Liver (tissue), 9 donors: ENCODE data around the gene PTTG2. TPM values are rescaled to one million over a fixed set of nuclear protein-coding genes. Genes with fewer than 3 reads are reported as not detected.

Source experiments
- DNase-seq: peaks from one replicate; pipeline ENCODE4 v3.0.0-alpha.2; 2017; ENCODE audit warnings: low spot score
- H3K27ac ChIP-seq, 2 donors: one replicate each; pipeline ENCODE4 v1.7.0; 2013; ENCODE audit warnings: inconsistent platforms in 2 of 2, low read length in 2 of 2, control low read depth in 1 of 2, low read depth in 1 of 2, mild to moderate bottlenecking in 1 of 2
- H3K27me3 ChIP-seq, 4 donors: one replicate each; pipeline versions ENCODE4 v1.6.1 to v1.7.0; 2013; ENCODE audit warnings: low read length in 3 of 4, inconsistent platforms in 1 of 4, mild to moderate bottlenecking in 1 of 4, moderate library complexity in 1 of 4; ENCODE audit not compliant: control insufficient read depth in 4 of 4, insufficient read depth in 4 of 4
- H3K36me3 ChIP-seq, 4 donors: one replicate each; pipeline versions ENCODE4 v1.6.1 to v1.7.0; 2013; ENCODE audit warnings: low read length in 3 of 4, mild to moderate bottlenecking in 3 of 4, low read depth in 1 of 4, moderate library complexity in 1 of 4; ENCODE audit not compliant: control insufficient read depth in 4 of 4, insufficient read depth in 3 of 4
- H3K4me1 ChIP-seq, 4 donors: one replicate each; pipeline versions ENCODE4 v1.6.1 to v1.7.0; 2013; ENCODE audit warnings: low read length in 3 of 4, mild to moderate bottlenecking in 3 of 4, moderate library complexity in 1 of 4; ENCODE audit not compliant: control insufficient read depth in 4 of 4, insufficient read depth in 4 of 4
- H3K4me3 ChIP-seq, 3 donors: one replicate each; pipeline versions ENCODE4 v1.6.1 to v1.7.0; 2013; ENCODE audit warnings: low read length in 3 of 3, control low read depth in 1 of 3, low read depth in 1 of 3, mild to moderate bottlenecking in 1 of 3
- H3K9ac ChIP-seq, 2 donors: one replicate each; pipeline ENCODE4 v1.7.0; 2013; ENCODE audit warnings: low read length in 2 of 2, mild to moderate bottlenecking in 2 of 2, moderate library complexity in 2 of 2, control low read depth in 1 of 2, low read depth in 1 of 2
- H3K9me3 ChIP-seq, 4 donors: one replicate each; pipeline versions ENCODE4 v1.6.1 to v1.7.0; 2013; ENCODE audit warnings: low read length in 3 of 4; ENCODE audit not compliant: control insufficient read depth in 4 of 4
- EGR1 ChIP-seq, 2 donors: IDR thresholded peaks; 2 replicates each; pipeline ENCODE4 v1.6.1; 2016 to 2018; ENCODE audit warnings: antibody characterized with exemption in 2 of 2, low read depth in 2 of 2
- FOXA1 ChIP-seq: IDR thresholded peaks from 2 replicates; pipeline ENCODE4 v1.6.1; 2016; ENCODE audit warnings: antibody characterized with exemption
- FOXA2 ChIP-seq: IDR thresholded peaks from 2 replicates; pipeline ENCODE4 v1.6.1; 2016; ENCODE audit warnings: antibody characterized with exemption
- GABPA ChIP-seq, 2 donors: IDR thresholded peaks in 1 of 2; conservative IDR thresholded peaks in 1 of 2; 2 replicates each; pipeline ENCODE4 v1.6.1; 2016; ENCODE audit warnings: antibody characterized with exemption in 2 of 2, mild to moderate bottlenecking in 1 of 2, moderate library complexity in 1 of 2
- HNF4A ChIP-seq, 2 donors: conservative IDR thresholded peaks; 2 replicates each; pipeline ENCODE4 v1.6.1; 2016; ENCODE audit warnings: antibody characterized with exemption in 2 of 2, mild to moderate bottlenecking in 2 of 2
- HNF4G ChIP-seq: IDR thresholded peaks from 2 replicates; pipeline ENCODE4 v1.6.1; 2016; ENCODE audit warnings: antibody characterized with exemption
- JUND ChIP-seq, 2 donors: IDR thresholded peaks; 2 replicates each; pipeline ENCODE4 v1.6.1; 2016; ENCODE audit warnings: antibody characterized with exemption in 2 of 2
- NR2F2 ChIP-seq: IDR thresholded peaks from 2 replicates; pipeline ENCODE4 v1.6.1; 2016; ENCODE audit warnings: antibody characterized with exemption
- RAD21 ChIP-seq, 2 donors: IDR thresholded peaks; 2 replicates each; pipeline ENCODE4 v1.6.1; 2016; ENCODE audit warnings: antibody characterized with exemption in 2 of 2, mild to moderate bottlenecking in 2 of 2
- RXRA ChIP-seq, 2 donors: IDR thresholded peaks; 2 replicates each; pipeline ENCODE4 v1.6.1; 2017 to 2018; ENCODE audit warnings: antibody characterized with exemption in 2 of 2, mild to moderate bottlenecking in 1 of 2
- SP1 ChIP-seq: IDR thresholded peaks from 2 replicates; pipeline ENCODE4 v1.6.1; 2018; ENCODE audit warnings: antibody characterized with exemption, mild to moderate bottlenecking
- TAF1 ChIP-seq: conservative IDR thresholded peaks from 2 replicates; pipeline ENCODE4 v1.6.1; 2016; ENCODE audit warnings: antibody characterized with exemption, mild to moderate bottlenecking
- WGBS: extraction: QIAGEN DNeasy Blood & Tissue Kit; methylation state at CpG from one replicate; pipeline ENCODE4 v1.1.7; 2013; 5-methylcytosine and 5-hydroxymethylcytosine counted together
- polyA plus RNA-seq, 2 donors: library from polyadenylated mRNA; stranded (reverse) in 1 of 2; unstranded in 1 of 2; fragments of 200-250 nt in 1 of 2; fragments of >200 nt in 1 of 2; fragmentation: Nextera tagmentation in 1 of 2; extraction: Ambion mirVana in 1 of 2; gene quantifications; one replicate each; pipeline versions ENCODE4 v1.2.1 to v1.2.3, GENCODE V29; 2013 to 2015
- total RNA-seq, 2 donors: library from RNA; depleted of rRNA; stranded (reverse); fragments of >200 nt; gene quantifications; one replicate each; pipeline ENCODE4 v1.2.3, GENCODE V29; 2014
- TF ChIP-seq, protein P1 (sequence below): IDR thresholded peaks from 2 replicates; pipeline ENCODE4 v1.6.1; 2016; ENCODE audit warnings: antibody characterized with exemption, mild to moderate bottlenecking
- TF ChIP-seq, protein P2 (sequence below): fragments of 150-350 bp; IDR thresholded peaks from 2 replicates; pipeline ENCODE4 v1.5.1; 2017; ENCODE audit warnings: improper control_type of control experiment, low read depth, low read length; ENCODE audit not compliant: missing input control
- TF ChIP-seq, protein P3 (sequence below): IDR thresholded peaks from 2 replicates; pipeline ENCODE4 v1.6.1; 2016; ENCODE audit warnings: antibody characterized with exemption
- TF ChIP-seq, protein P4 (sequence below): IDR thresholded peaks from 2 replicates; pipeline ENCODE4 v1.6.1; 2016; ENCODE audit warnings: antibody characterized with exemption
- TF ChIP-seq, protein P5 (sequence below): IDR thresholded peaks from 2 replicates; pipeline ENCODE4 v1.6.1; 2016; ENCODE audit warnings: antibody characterized with exemption
- donor health status: healthy.
- donor health status: healthy.
- donor health status: healthy.
- donor health status: healthy.
- donor health status: healthy.

PTTG2 gene
- total and polyA plus RNA-seq, 4 donors: 0.24 to 0.92 TPM; not detected in 2

DNA sequence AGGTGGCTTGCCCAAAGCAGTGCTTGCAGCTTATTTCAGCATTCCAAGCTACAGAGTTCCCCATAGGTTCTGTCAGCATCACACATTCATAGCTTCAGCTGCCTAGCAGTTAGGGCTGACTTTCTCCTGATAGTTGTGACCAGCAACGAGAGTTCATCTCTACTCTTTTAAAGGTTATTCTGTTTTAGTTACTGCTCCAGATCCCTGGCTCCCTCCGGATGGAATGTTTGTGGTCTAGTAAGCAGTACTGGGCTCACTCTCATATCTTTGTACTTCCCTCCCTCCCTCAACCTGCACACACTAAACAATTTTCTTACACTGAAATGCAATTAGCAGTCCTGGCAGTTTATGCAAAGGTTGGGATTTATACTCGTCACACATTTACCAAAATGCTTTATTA, 43.9 kb downstream of the PTTG2 start:
- Histone ChIP-seq H3K9ac (no peak overlapping the region), H3K9me3 (no peaks in the 10 kb centered on the region), H3K27me3 (no peaks in the 10 kb centered on the region), H3K4me3 (no peak overlapping the region), H3K36me3 (peaks cover 0 to 4% (median 0%) of the 10 kb centered on the region in 4 donors), H3K27ac (no peak overlapping the region), H3K4me1 (peaks cover 0 to 3% (median 0%) of the 10 kb centered on the region in 4 donors)
- 81% methylated on average over 3 of the region's 3 CpGs for WGBS
- DNase-seq: no peak
- TF ChIP-seq, protein P1, sequence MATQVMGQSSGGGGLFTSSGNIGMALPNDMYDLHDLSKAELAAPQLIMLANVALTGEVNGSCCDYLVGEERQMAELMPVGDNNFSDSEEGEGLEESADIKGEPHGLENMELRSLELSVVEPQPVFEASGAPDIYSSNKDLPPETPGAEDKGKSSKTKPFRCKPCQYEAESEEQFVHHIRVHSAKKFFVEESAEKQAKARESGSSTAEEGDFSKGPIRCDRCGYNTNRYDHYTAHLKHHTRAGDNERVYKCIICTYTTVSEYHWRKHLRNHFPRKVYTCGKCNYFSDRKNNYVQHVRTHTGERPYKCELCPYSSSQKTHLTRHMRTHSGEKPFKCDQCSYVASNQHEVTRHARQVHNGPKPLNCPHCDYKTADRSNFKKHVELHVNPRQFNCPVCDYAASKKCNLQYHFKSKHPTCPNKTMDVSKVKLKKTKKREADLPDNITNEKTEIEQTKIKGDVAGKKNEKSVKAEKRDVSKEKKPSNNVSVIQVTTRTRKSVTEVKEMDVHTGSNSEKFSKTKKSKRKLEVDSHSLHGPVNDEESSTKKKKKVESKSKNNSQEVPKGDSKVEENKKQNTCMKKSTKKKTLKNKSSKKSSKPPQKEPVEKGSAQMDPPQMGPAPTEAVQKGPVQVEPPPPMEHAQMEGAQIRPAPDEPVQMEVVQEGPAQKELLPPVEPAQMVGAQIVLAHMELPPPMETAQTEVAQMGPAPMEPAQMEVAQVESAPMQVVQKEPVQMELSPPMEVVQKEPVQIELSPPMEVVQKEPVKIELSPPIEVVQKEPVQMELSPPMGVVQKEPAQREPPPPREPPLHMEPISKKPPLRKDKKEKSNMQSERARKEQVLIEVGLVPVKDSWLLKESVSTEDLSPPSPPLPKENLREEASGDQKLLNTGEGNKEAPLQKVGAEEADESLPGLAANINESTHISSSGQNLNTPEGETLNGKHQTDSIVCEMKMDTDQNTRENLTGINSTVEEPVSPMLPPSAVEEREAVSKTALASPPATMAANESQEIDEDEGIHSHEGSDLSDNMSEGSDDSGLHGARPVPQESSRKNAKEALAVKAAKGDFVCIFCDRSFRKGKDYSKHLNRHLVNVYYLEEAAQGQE: no peak
- TF ChIP-seq RAD21 (IDR thresholded peaks at IDR 0.05) (no peak), HNF4G (no peak), TAF1 (no peak), EGR1 (IDR thresholded peaks at IDR 0.05; ENCODE audit: low read depth in 2 of 2) (no peak), NR2F2 (no peak), FOXA1 (no peak), JUND (IDR thresholded peaks at IDR 0.05) (no peak), HNF4A (conservative IDR thresholded peaks at IDR 0.05) (no peak), FOXA2 (no peak), RXRA (IDR thresholded peaks at IDR 0.05) (no peak), SP1 (no peak)
- TF ChIP-seq, protein P2, sequence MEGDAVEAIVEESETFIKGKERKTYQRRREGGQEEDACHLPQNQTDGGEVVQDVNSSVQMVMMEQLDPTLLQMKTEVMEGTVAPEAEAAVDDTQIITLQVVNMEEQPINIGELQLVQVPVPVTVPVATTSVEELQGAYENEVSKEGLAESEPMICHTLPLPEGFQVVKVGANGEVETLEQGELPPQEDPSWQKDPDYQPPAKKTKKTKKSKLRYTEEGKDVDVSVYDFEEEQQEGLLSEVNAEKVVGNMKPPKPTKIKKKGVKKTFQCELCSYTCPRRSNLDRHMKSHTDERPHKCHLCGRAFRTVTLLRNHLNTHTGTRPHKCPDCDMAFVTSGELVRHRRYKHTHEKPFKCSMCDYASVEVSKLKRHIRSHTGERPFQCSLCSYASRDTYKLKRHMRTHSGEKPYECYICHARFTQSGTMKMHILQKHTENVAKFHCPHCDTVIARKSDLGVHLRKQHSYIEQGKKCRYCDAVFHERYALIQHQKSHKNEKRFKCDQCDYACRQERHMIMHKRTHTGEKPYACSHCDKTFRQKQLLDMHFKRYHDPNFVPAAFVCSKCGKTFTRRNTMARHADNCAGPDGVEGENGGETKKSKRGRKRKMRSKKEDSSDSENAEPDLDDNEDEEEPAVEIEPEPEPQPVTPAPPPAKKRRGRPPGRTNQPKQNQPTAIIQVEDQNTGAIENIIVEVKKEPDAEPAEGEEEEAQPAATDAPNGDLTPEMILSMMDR: no peak
- TF ChIP-seq, protein P3, sequence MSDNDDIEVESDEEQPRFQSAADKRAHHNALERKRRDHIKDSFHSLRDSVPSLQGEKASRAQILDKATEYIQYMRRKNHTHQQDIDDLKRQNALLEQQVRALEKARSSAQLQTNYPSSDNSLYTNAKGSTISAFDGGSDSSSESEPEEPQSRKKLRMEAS: no peak
- TF ChIP-seq, protein P4, sequence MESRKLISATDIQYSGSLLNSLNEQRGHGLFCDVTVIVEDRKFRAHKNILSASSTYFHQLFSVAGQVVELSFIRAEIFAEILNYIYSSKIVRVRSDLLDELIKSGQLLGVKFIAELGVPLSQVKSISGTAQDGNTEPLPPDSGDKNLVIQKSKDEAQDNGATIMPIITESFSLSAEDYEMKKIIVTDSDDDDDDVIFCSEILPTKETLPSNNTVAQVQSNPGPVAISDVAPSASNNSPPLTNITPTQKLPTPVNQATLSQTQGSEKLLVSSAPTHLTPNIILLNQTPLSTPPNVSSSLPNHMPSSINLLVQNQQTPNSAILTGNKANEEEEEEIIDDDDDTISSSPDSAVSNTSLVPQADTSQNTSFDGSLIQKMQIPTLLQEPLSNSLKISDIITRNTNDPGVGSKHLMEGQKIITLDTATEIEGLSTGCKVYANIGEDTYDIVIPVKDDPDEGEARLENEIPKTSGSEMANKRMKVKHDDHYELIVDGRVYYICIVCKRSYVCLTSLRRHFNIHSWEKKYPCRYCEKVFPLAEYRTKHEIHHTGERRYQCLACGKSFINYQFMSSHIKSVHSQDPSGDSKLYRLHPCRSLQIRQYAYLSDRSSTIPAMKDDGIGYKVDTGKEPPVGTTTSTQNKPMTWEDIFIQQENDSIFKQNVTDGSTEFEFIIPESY: no peak

DNA sequence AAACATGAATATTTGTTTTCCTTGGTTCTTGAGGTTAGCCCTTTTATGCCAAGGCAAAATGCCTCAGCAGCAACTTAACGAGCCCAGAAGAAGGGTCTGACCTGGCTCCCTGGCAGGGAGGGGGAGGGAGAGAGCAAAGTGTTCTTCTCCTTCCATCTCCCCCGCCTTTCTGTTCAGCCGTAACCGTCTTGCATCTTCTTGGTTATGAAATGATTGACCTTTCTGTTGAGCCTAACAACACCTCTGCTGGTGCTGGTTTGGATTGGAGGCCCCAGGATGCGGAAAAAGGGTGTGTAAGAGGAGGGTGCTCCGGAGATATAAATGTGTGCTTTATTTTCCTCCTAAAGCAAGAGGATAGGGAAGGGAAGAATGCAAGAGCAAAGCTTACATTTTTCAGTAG, 44.7 kb downstream of the PTTG2 start:
- no peak overlapping the region for H3K4me3 ChIP-seq
- 75% methylated on average over 6 of the region's 6 CpGs for WGBS
- no peaks in the 10 kb centered on the region for H3K27me3 ChIP-seq
- no peaks in the 10 kb centered on the region for H3K9me3 ChIP-seq
- no peaks in the 10 kb centered on the region for H3K4me1 ChIP-seq
- no peak for DNase-seq
- no peak overlapping the region for H3K27ac ChIP-seq
- H3K36me3 ChIP-seq: peaks cover 0 to 4% (median 0%) of the 10 kb centered on the region in 4 donors
- H3K9ac ChIP-seq: no peak overlapping the region
- TF ChIP-seq JUND (IDR thresholded peaks at IDR 0.05): no peak
- TF ChIP-seq, protein P2: no peak
- TF ChIP-seq RAD21 (IDR thresholded peaks at IDR 0.05): no peak
- TF ChIP-seq RXRA (IDR thresholded peaks at IDR 0.05): no peak
- no peak for TF ChIP-seq GABPA (IDR thresholded peaks at IDR 0.05 in 1 of 2, conservative IDR thresholded peaks at IDR 0.05 in 1 of 2)
- TF ChIP-seq HNF4G: no peak
- TF ChIP-seq HNF4A (conservative IDR thresholded peaks at IDR 0.05): no peak
- TF ChIP-seq, protein P5, sequence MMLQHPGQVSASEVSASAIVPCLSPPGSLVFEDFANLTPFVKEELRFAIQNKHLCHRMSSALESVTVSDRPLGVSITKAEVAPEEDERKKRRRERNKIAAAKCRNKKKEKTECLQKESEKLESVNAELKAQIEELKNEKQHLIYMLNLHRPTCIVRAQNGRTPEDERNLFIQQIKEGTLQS: no peak
- no peak for TF ChIP-seq FOXA1
- TF ChIP-seq, protein P4: no peak
- no peak for TF ChIP-seq FOXA2
- TF ChIP-seq NR2F2: no peak
- TF ChIP-seq SP1: no peak
